HG03442 (cell line): ENCODE results near the gene ZRANB2.

Experiments used
- ATAC-seq: cut with Tn5 transposase; IDR thresholded peaks from one replicate; pipeline ENCODE4 v1.9.1; 2021; ENCODE audit warnings: mild to moderate bottlenecking, moderate library complexity; ENCODE audit not compliant: unreplicated experiment

ZRANB2 gene

GRCh38 chr1:71080739-71081696, at the start of gene ZRANB2:
Gene ZRANB2, minus strand, starts transcription at chr1:71081035. Its CDS starts 40 bp downstream, at chr1:71080995.
- peak; percentile 99 for ATAC-seq

- no peak for ATAC-seq
Observed at GRCh38 chr1:71128060-71128459, 47.2 kb upstream of the ZRANB2 start.

- ATAC-seq: no peak
Observed at GRCh38 chr1:71118086-71118485, 37.3 kb upstream of the ZRANB2 start.

GRCh38 chr1:71116729-71117128, 35.9 kb upstream of the ZRANB2 start:
- no peak for ATAC-seq

GRCh38 chr1:71106658-71107322, 26.0 kb upstream of the ZRANB2 start:
- ATAC-seq: no peak

GRCh38 chr1:71104417-71104816, 23.6 kb upstream of the ZRANB2 start:
- ATAC-seq: no peak

- ATAC-seq: no peak
Observed at GRCh38 chr1:71101839-71102376, 21.1 kb upstream of the ZRANB2 start.

- no peak for ATAC-seq
Observed at GRCh38 chr1:71097428-71097827, 16.6 kb upstream of the ZRANB2 start.

- ATAC-seq: no peak
Observed at GRCh38 chr1:71094913-71095312, 14.1 kb upstream of the ZRANB2 start.

- no peak for ATAC-seq
Observed at GRCh38 chr1:71093938-71094337, 13.1 kb upstream of the ZRANB2 start.

- no peak for ATAC-seq
Observed at GRCh38 chr1:71089536-71090270, 8.9 kb upstream of the ZRANB2 start.

- no peak for ATAC-seq
Observed at GRCh38 chr1:71088645-71089287, 7.9 kb upstream of the ZRANB2 start.

GRCh38 chr1:71087713-71088112, 6.9 kb upstream of the ZRANB2 start:
- ATAC-seq: no peak

GRCh38 chr1:71087060-71087459, 6.2 kb upstream of the ZRANB2 start:
- ATAC-seq: no peak

- ATAC-seq: no peak
Observed at GRCh38 chr1:71086331-71086730, 5.5 kb upstream of the ZRANB2 start.

- no peak for ATAC-seq
Observed at GRCh38 chr1:71083271-71083670, 2.4 kb upstream of the ZRANB2 start.

GRCh38 chr1:71081697-71082080, 854 bp upstream of the ZRANB2 start:
- ATAC-seq: no peak

GRCh38 chr1:71080230-71080738, 551 bp downstream of the ZRANB2 start:
- peak; percentile 18 for ATAC-seq

- ATAC-seq: no peak
Observed at GRCh38 chr1:71074681-71075080, 6.2 kb downstream of the ZRANB2 start.

- ATAC-seq: no peak
Observed at GRCh38 chr1:71072273-71072672, 8.6 kb downstream of the ZRANB2 start.
